Lung (tissue), 12 donors: ENCODE measurements around the gene TBXA2R. TPM values are rescaled to one million over a fixed set of nuclear protein-coding genes. Genes with fewer than 3 reads are reported as not detected.

Source experiments
- ATAC-seq: fragments of 200-7000 bp; cut with Tn5 transposase; one replicate; pipeline ENCODE4 v1.9.1; 2020; ENCODE audit warnings: moderate number of reproducible peaks; ENCODE audit not compliant: insufficient read depth, low FRiP score
- DNase-seq, 3 donors: peaks; one replicate each; pipeline ENCODE4 v3.0.0-alpha.2; 2013 to 2017
- H3K27ac ChIP-seq, 2 donors: one replicate each; pipeline ENCODE4 v1.5.1; 2013; ENCODE audit warnings: mild to moderate bottlenecking in 2 of 2, moderate library complexity in 2 of 2, control low read depth in 1 of 2, inconsistent platforms in 1 of 2, low read depth in 1 of 2, low read length in 1 of 2
- H3K27me3 ChIP-seq, 3 donors: one replicate each; pipeline ENCODE4 v1.5.1; 2013; ENCODE audit warnings: low read length in 2 of 3; ENCODE audit not compliant: control insufficient read depth in 3 of 3, insufficient read depth in 3 of 3
- H3K36me3 ChIP-seq, 4 donors: one replicate each; pipeline ENCODE4 v1.5.1; 2013; ENCODE audit warnings: low read length in 4 of 4, mild to moderate bottlenecking in 1 of 4, moderate library complexity in 1 of 4; ENCODE audit not compliant: control insufficient read depth in 4 of 4, insufficient read depth in 4 of 4
- H3K4me1 ChIP-seq, 5 donors: one replicate each; pipeline ENCODE4 v1.5.1; 2013; ENCODE audit warnings: low read length in 5 of 5, mild to moderate bottlenecking in 2 of 5, moderate library complexity in 1 of 5; ENCODE audit not compliant: control insufficient read depth in 5 of 5, insufficient read depth in 5 of 5
- H3K4me3 ChIP-seq: one replicate; pipeline ENCODE4 v1.5.1; 2013; ENCODE audit warnings: mild to moderate bottlenecking, control low read depth, moderate library complexity
- H3K9ac ChIP-seq, 2 donors: one replicate each; pipeline ENCODE4 v1.5.1; 2013; ENCODE audit warnings: low read length in 2 of 2, control low read depth in 1 of 2; ENCODE audit not compliant: insufficient read depth in 1 of 2
- H3K9me3 ChIP-seq, 4 donors: one replicate each; pipeline ENCODE4 v1.5.1; 2013; ENCODE audit warnings: low read length in 3 of 4, mild to moderate bottlenecking in 1 of 4, moderate library complexity in 1 of 4; ENCODE audit not compliant: control insufficient read depth in 4 of 4, insufficient read depth in 3 of 4
- CTCF ChIP-seq: IDR thresholded peaks from 2 replicates; pipeline ENCODE4 v1.5.1; 2012; ENCODE audit warnings: mild to moderate bottlenecking; ENCODE audit errors: control extremely low read depth, extremely low read depth
- WGBS, 2 donors: extraction: QIAGEN DNeasy Blood & Tissue Kit; methylation state at CpG; one replicate each; pipeline ENCODE4 v1.1.7; 2013; 5-methylcytosine and 5-hydroxymethylcytosine counted together
- polyA plus RNA-seq, 2 donors: library from polyadenylated mRNA; stranded (reverse); fragments of 200-250 nt; gene quantifications; one replicate each; pipeline ENCODE4 v1.2.1, GENCODE V29; 2013
- total RNA-seq, 2 donors: library from RNA; depleted of rRNA in 1 of 2; stranded (reverse); fragments of >200 nt in 1 of 2; gene quantifications; one replicate each; pipeline ENCODE4 v1.2.1, GENCODE V29; 2014 to 2021
- donor health status: control.
- donor health status: control.
- donor health status: Bipolar disorder and iron deficiency.
- donor health status: healthy.
- donor health status: DM: yes; HTN: yes; CAD: no.

Gene TBXA2R
- total and polyA plus RNA-seq, 4 donors, result 2.5 to 7.6 (median 3.5) TPM

DNA sequence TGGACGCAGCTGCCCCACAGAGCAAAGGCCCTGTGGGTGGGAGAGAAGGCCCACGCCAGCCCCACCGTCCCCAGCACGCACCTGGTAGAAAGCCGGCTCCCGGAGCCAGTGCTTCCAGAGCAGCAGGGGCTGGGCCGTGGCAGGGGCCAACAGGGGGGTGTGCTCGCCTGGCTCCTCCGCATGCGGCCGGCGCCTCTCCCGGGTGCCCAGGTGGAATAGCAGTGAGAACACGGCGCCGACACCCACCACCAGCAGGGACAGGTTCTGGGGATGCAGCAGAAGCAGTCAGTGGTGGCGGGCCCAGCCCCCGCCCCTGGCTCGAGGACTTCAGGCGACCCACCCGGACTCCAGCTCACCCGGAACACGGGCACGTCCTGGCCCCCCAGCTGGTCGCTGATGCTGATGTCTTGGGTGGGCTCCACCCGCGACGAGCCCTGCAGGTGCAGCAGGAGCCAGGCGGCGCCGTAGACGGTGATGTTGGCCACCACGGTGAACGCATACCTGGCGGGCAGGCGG is 58.9 kb downstream of the TBXA2R start:
- H3K9me3 ChIP-seq, result no peaks in the 10 kb centered on the region
- no peak overlapping the region for H3K4me3 ChIP-seq
- DNase-seq (no peak), ATAC-seq (no peak)
- H3K4me1 ChIP-seq, result peaks cover 0 to 2% (median 0%) of the 10 kb centered on the region in 5 donors
- no peak overlapping the region for H3K27ac ChIP-seq
- H3K36me3 ChIP-seq, result peaks cover 0 to 45% (median 2%) of the 10 kb centered on the region in 4 donors
- no peaks in the 10 kb centered on the region for H3K27me3 ChIP-seq
- WGBS, 2 donors, result 86 to 92% methylated on average over 34 to 36 of the region's 36 CpGs
- TF ChIP-seq CTCF, result no peak
- no peak overlapping the region for H3K9ac ChIP-seq

DNA sequence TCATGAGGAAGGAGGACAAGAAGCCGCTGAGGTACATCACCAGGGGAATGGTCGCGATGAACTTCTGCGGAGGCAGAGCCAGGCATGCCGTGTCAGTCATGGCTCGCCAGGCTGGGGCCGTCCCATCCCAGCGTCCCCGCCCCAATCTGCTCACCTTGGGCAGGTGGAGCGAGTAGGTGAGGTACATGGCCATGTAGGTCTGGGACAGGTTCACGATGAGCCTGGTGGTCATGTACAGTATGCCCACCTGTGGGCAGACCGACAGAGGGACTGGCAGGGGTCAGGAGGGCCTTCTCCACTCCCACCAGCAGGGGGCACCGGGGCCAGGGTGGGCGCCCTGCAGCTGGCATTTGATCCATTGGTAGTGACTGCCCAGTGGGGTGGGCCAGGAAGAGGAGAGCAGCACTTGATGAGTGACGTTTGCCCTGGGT is 59.4 kb downstream of the TBXA2R start:
- 90 to 92% methylated on average over 15 of the region's 15 CpGs for WGBS, 2 donors
- Histone ChIP-seq H3K27ac (no peak overlapping the region), H3K36me3 (peaks cover 0 to 46% (median 2%) of the 10 kb centered on the region in 4 donors), H3K9ac (no peak overlapping the region), H3K4me3 (no peak overlapping the region), H3K4me1 (no peaks in the 10 kb centered on the region), H3K27me3 (no peaks in the 10 kb centered on the region), H3K9me3 (no peaks in the 10 kb centered on the region)
- TF ChIP-seq CTCF, result no peak
- ATAC-seq (no peak), DNase-seq (no peak)

- no peak for TF ChIP-seq CTCF
- peaks cover 0 to 46% (median 2%) of the 10 kb centered on the region in 4 donors for H3K36me3 ChIP-seq
- no peak for ATAC-seq
Observed at GRCh38 chr19:3546119-3546518, 60.6 kb downstream of the TBXA2R start.

GRCh38 chr19:3545669-3546034 is 61.0 kb downstream of the TBXA2R start:
- 78 to 83% methylated on average over 10 of the region's 10 CpGs for WGBS, 2 donors
- no peak for DNase-seq

More at GRCh38 chr19:3546119-3546518, 60.6 kb downstream of the TBXA2R start:
- no peak overlapping the region for H3K9ac ChIP-seq
- 89 to 92% methylated on average over 23 of the region's 23 CpGs for WGBS, 2 donors
- H3K27me3 ChIP-seq, result no peaks in the 10 kb centered on the region
- no peak overlapping the region for H3K27ac ChIP-seq
- no peak overlapping the region for H3K4me3 ChIP-seq
- H3K9me3 ChIP-seq, result no peaks in the 10 kb centered on the region
- no peak for DNase-seq
- H3K4me1 ChIP-seq, result no peaks in the 10 kb centered on the region

More at GRCh38 chr19:3545669-3546034, 61.0 kb downstream of the TBXA2R start:
- H3K9me3 ChIP-seq, result no peaks in the 10 kb centered on the region
- TF ChIP-seq CTCF, result no peak
- ATAC-seq, result no peak
- H3K27me3 ChIP-seq, result no peaks in the 10 kb centered on the region
- peaks cover 0 to 44% (median 2%) of the 10 kb centered on the region in 4 donors for H3K36me3 ChIP-seq
- H3K4me1 ChIP-seq, result no peaks in the 10 kb centered on the region
- no peak overlapping the region for H3K9ac ChIP-seq
- H3K27ac ChIP-seq, result no peak overlapping the region
- no peak overlapping the region for H3K4me3 ChIP-seq
